HG03066 (cell line): ENCODE results near the gene BTBD9.

Source experiments
- ATAC-seq: cut with Tn5 transposase; IDR thresholded peaks from one replicate; pipeline ENCODE4 v1.9.1; 2021; ENCODE audit warnings: low read depth; ENCODE audit not compliant: unreplicated experiment

BTBD9 gene

DNA sequence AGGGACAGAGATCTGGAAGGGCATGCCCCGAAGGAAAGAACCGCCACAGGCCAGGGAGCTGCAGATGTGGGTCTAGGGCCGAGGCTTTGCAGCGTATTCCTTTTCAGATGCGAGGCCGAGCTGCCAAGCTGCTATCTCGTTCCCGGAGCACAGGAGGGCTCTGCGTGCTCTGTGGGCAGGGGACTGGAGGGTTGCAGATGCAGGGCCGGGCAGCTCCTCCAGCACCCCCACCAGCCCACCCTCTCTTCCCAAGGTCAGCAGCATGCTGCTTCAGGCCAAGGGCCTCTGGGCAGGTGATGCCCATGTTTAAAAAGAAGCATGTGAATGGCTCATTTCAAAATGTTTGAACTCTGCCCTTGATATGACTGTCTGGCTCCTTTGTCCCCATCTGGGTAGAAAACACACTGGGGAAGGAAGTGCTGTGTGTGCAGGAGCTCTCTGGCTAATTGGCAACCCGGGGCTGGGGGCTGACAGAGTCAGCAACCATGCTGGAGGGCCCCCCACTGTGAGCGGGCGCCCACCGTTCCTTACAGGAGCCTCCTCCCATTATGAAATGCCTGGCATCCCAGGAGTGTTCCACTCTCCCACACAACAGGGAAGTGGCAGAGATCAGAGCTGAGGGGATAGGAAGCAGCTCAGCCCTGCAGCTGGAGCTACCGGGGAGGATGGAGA lies 466.9 kb downstream of the BTBD9 start:
- ATAC-seq = no peak

DNA sequence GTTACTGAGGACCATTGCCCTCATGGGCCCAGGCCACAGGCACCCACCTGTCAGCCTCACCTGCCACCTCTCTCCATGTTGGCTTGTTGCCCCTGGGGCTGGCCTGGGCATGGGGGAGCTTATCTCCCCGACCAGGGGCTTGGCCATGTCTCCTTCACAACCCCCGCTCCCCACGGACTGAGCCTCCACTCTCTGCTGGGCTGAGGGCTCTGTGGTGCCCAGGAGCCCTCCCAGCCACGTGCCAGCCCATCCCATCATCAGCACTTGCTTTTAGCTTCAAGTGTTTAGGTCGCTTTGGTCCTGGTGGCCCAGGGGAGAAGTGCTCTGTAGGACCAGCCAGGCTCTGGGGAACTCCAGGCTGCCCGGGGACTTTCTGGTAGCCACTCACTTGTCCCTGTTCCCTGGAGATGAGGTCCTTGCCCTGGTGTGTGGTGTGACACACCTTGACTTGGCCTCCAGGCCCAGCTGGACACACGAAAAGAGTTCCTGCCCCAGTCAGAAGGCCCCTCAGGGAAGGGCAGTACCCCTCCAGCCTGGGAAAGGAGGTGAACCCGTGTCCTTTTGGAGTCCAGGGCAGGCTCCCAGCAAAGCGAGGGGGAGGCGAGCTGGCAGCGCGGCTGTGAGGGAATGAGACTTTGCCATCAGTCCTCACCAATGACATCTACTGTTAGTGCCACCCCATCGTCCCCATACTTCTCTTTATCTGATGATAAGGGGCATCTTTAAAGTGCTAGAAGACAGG lies 467.6 kb downstream of the BTBD9 start:
- ATAC-seq = no peak

DNA sequence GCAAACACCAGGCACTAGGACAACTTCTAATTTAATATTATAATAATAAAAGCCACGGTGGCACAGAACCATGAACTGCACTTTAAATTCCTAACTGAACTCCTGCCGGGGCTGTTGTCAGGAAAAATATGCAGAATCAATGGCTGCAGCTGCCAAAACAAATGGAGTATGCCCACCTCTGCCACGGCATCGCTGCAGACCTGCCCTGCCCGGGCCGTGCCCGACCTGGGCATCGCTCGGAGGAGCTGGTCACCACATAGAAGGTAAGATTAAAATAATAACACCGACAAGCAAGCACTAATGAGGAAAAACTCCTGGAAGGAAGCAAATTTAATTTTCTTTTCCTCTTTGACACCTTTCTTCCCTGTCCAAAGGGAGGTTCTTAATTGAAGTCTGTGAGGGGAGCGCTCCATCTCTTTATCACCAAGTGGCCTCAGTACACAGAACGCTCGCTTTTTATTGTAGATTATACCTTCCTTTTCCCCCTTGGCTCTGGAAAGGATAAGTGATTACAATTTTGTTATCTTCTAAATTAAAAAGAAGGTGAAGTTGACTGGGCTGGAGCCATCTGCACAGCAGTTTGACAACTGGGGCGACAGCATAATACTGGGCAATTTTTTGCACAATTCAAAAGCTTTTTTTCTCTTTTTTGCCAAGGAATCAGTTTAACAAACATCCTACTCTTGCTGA lies 468.9 kb downstream of the BTBD9 start:
- no peak for ATAC-seq

DNA sequence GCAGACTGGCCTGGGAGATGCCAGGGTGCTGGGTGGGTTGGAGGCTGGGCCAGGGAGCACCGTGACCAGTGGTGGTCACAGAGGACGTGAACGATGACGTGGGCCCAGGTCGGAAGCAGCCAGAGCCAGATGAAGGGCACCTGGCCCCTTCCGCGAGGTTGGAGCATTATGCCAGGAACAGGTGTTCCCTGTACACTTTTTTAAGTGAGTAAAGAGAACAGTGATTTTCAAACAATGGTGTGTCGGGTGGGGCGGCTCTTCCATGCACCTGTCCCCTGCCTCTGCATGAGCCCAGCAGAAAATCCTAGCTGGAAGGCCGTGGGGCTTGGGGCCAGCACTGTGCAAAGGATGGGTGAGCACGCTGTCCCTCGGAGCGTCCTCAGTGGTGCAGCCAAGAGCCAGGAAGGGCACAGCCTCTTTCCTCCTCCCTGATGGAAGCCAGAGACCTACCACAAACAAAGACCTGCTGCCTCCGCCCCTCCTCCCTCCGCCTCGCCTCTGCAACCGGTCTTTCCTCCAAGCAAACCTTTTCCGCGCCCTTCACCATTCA lies 469.7 kb downstream of the BTBD9 start:
- ATAC-seq = no peak

DNA sequence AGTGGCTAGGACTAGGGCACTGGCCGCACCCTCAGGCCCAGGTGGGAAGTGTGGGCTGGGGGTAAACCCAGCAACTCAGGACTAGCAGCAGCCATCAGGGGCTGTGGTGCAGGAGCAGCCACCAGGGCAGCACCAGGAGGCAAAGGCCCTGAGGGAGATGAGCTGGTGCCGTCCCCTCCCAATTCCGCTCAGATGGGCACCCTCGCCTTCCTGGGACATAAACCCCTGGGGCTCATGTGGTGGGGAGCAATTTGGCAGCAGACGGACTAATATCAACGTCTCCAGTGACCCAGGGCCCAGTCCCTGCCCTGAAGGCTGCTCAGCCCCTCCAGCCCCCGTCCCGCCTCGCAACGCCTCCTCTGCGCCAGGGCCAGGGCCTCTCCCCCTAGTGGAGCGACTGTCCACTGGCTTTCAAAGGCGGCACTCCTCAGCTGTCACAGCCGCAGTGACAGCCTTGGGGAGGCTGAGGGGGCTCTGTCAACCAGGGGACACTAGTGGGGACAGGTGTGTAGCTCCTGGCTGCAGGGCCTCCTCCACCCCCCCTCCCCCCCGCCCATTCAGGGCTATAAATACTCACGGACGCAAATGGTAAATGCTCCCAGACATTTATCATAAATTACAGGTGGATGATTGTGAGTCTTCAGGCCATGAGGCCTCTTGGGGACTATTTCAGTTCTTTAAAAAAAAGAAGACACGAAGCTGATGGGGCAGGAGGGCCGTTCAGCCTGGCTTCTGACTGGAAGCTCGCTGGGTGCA lies 470.3 kb downstream of the BTBD9 start:
- no peak for ATAC-seq

DNA sequence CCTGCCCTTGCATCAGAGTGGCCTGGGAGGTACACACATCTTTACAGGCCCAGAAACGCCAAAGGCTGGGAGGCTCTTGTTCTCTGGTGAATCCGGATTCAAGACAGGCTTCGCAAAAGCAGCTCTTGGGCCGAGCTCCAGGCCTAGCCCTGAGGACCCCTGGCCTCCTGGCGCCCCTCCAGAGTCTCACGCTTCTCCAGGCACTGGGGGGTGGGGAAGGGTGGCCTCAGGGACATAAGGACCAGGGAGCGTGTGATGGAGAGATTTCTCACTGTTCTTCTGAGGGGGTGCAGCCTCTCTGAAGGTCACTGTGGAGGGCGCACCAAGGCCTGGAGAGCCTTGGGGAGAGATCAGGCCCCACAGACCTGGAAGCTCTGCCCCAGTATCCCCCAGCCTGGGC lies 471.0 kb downstream of the BTBD9 start:
- no peak for ATAC-seq

DNA sequence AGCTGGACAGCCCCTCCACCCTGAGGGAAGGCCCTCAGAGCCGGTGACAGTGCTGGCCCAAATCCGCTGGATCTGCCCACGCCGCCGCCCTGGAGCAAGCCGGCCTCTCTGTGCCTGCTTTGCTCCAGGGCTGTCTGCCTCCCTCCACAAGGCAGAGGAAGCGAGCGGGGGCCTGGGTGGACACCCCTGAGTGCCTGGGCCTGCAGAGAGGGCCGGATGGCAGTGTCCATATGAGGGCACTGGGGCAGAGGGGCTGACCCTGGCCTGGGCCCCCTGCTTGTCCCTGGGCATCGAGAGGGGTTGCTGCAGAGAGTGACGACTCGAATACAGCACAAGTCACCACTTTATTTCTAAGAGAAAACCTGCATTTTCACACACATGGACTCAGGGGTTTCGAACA lies 471.6 kb downstream of the BTBD9 start:
- ATAC-seq = no peak

DNA sequence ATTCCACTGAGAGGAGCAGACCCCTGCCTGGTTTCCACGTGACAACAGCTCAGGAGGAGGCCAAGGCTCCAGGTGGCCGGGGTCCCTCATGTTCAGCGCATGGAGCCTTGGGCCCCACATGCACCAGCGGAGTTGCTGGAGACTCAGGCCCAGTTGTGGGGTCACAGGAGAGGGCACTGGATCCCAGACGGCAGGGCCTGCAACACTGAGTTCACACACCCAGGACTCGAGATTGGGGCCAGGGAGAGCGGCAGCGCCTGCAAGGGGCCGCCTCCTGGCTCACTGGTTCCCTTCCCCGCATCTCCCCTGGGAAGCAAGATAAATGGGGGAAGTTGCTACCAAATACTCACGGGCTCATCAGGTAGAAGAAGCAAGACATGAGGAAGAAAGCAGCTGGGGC lies 472.1 kb downstream of the BTBD9 start:
- ATAC-seq = no peak

DNA sequence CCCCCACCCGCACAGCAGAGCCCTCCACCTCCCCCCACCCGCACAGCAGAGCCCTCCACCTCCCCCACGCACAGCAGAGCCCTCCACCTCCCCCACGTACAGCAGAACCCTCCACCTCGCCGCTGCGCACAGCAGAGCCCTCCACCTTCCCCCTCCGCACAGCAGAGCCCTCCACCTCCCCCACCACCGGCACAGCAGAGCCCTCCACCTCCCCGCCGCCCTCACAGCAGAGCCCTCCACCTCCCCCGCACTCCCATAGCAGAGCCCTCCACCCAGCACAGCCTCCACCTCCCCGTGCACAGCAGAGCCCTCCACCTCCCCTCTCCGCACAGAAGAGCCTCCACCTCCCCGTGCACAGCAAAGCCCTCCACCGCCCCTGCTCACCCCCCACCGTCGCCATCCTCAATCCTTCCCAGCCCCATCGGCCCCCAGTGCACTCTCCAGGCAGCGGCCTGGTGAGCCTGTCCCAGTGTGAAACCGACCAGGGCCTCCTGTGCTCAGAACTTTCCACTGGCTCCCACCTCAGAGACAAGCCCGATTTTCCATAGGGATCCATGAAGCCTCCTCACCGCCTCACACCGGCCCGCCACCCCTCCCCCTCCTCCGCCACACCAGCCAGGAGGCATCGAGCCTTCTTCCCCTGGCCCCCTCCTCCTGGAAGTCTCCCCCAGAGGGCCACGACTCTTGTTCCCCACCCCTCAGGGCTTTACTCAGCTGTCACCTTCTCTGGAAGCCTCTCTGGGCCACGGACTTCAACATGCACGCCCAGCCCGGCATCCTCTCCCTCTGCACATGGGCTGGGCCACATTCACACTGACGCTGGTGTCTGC lies 473.1 kb downstream of the BTBD9 start:
- ATAC-seq = no peak

DNA sequence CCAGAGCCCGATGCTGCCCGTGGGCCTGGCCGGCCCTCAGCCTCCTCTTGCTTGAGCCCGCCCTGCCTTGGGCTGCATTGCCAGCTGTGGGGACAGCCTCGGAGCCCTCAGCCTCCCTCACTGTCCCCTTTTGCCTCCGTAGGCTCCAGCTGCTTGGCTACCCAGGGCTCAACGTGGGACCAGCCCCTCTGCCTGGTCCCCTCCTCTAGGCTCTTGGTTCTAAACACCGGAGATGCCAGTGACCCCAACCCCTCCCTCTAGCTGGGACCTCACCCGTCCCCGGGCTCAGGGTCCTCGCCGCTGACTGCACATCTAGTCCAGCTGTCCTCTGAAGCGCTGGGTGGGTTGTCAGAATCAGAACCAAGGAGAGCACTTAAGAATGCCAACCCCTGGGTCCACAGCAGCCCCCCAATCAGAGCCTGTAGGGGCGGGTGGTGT lies 475.0 kb downstream of the BTBD9 start:
- no peak for ATAC-seq

DNA sequence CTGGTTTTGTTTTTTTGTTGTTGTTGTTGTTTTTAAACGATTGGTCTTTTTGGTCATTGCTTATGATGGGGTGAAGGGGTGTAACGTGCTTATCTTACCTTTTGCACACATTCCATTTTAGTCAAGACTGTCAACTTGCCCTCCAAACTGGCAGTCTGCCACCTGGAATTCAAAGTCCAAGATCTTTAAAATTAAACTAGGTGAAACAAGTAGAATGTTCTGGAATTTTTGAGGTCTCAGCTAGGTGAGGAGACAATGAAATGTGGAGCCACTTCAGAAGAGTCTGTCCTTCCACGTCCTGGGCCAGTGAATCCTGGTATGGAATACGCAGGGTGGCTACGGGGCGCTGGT lies 475.6 kb downstream of the BTBD9 start:
- ATAC-seq = no peak

DNA sequence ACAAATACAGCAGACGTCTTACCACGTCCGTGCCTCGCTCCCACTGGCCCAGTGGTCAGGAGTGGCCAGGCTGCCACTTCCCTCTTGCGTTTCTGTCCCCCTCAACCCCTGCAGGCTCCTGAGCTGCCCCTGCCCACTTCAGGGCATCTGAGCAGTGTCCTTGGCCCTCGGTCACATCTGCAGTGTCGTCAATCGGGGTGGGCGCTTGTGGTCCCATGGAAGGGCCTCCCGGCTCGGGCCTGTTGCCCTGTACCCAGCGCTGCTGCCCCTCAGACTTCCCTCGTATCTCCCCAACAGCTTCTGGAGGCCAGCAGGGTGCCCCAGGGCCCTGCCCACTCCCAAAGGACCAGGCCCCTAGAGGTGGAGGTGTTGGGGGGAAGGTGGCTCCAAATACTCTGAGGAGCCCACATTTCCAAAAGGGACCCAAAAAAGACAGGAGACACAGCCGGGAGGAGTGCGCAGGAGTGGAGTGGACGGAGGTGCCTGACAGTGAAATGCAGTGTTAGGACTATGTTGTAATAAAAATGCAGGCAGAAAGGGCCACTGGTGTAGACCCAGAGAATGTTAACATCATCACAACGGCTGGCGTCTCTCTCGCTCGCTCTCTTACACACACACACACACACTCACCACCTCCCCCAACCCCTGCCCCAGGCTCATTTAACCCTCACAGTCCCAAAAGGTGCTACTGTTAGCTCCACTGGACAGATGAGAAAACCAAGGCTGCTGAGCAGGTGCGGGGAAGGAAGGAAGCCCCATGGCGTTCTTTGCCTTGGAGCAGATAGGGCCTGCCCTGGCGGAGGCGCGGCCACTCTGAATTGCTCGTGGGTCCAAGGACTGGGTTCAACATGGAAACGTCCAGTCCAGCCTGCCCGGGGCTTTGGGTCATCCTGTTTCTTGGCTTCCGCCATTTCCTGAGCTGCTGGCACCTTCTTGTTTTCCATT lies 476.3 kb downstream of the BTBD9 start:
- no peak for ATAC-seq

DNA sequence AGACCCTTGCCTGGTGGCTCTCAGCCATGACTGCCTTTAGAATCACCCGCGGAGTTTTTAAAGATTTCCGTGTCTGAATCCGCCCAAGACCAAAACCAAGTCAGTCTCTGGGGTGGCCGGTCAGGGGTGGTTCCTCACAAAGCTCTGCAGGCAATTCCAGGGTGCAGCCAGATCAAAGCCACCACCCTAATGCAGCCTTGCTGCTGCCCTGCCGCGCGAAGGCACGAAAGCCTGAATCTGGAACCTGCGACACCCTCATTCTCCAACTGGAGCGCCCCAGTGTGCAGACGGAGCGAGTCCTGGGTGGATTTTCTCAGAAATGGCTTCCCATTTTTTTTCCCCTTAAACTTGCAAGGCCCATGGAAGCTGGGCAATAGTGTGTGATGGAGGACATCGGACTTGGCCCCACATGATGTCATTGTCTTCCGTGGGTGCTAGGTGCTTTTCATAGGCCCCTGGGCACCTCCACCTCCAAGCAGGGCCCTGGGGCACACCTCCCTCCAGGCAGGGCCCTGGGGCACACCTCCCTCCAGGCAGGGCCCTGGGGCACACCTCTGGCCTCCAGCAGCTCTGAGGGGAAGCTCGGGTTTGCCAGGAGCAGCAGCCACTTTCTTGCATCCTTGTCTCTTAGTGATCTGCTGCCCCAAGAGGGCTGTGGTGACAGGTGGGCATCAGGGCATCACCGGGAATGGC lies 477.1 kb downstream of the BTBD9 start:
- ATAC-seq = no peak

DNA sequence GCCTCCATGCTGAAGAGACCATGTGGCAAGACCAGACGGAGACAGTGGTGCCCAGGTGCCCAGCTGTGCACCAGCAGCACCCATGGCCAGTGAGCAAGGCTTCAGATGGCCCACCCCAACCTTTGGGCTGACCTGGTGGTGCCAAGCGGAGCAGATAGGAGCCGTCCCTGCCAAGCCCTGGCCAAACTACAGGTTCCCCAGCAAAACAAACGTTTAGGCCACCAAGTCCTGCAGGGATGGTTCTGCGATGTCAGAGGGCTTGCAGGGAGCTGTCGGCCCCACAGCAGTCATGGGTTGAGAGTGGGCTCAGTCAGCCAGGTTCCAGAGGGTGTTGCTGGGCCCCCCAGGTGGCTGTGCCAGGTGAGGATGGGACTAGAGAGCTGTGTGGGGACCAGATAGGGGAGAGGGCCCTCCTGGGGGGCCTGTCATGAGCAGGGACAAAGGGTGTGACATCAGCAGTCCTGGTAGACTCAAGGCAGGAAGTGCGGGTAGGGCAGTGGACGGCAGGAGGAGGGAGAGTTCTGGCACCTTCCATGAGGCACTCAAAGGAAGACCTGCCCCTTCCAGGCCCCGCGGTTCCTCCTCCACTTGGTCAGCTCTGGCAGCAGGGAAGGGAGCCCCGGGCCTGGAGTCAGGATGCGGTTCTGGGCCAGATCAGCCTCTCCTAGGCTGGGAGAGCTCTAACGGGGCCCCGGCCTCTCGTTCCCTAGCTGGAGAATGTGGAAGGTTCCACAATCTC lies 477.8 kb downstream of the BTBD9 start:
- ATAC-seq = no peak

DNA sequence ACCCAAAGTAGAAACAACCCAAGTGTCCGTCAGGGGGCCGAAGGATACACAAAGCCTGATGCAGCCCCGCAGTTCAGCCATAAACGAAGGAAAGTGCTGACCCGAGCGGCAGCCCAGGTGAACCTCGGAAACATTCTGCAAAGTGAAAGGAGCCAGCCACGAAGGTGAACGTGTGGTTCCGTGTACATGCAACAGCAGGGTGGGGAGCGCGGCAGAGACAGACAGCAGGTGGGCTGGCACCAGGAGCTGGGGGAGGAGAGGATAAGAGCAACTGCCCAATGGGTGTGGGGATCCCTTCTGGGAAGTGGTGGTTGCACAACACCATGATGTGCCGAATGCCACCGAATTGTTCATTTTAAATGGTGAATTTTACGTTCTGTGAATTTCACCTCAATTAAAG lies 478.4 kb downstream of the BTBD9 start:
- ATAC-seq = no peak

DNA sequence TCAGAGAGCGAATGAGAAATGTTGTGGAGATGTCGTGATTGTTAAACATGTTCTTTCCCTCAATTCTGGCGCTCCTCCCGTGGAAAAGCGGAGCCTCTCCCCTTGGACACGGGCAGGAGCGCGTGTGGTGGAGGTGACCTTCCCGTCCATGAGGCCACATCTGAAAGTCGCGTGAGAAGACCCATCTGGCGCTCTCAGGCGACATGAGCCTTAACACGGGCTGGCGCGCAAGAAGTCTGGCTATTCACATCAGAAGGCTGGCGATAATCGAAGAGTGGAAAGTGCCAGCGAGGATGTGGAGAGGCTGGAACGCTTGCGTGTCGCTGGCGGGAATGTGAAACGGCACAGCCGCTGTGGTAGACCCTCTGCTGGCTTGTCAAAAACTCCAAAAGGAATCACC lies 478.9 kb downstream of the BTBD9 start:
- no peak for ATAC-seq

DNA sequence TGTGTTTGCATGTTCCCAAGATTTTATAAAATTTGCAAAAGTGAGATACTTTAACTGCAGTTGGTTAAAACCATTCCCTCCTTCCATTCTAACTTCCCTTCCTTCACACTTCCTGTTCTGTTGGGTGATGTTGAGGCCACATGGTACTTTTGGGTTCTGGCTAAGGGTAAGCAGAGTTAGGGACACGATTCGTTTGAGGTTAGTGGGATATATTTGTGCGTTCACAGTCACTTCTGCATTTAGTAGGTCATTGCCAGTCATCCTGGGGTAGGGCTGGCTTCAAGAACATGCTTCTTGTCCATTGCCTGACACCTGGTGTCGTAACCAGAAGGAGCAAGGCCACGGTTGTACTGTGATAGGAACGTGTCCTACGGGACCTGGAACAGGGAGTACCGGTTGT lies 480.1 kb downstream of the BTBD9 start:
- ATAC-seq = no peak
